ENCODE data around the gene SMIM10L2A. TPM values are rescaled to one million over a fixed set of nuclear protein-coding genes. Genes with fewer than 3 reads are reported as not detected.

The SMIM10L2A gene
- total and polyA plus RNA-seq, 10 of the 15 experiments (the other 5 are each of a cell fraction or from before 2014, with no cell fraction given): 0.02 to 0.05 (median 0.03) TPM; not detected in 7

GRCh38 chrX:135396109-135396508 is 25.6 kb upstream of the SMIM10L2A start (continued):
- TF ChIP-seq ZBTB11 (CRISPR knock-in tag; IDR thresholded peaks at IDR 0.05) (no peak), SIX5 (IDR thresholded peaks at IDR 0.05; ENCODE audit: low read depth, low read length, severe bottlenecking) (no peak)

GRCh38 chrX:135396566-135396965 is 25.2 kb upstream of the SMIM10L2A start:
- ATAC-seq (no peak), DNase-seq (ENCODE audit: low read depth, low spot score) (no peak), FAIRE-seq (no peak)
- intact Hi-C loops (cut with micrococcal nuclease; ENCODE audit: unreplicated experiment) (no loop called here), in situ Hi-C loops (cut with MboI) (no loop called here)
- ChIA-PET RAD21 (ENCODE audit: unreplicated experiment) (no interaction called here), CTCF (no interaction called here), SMC1A (ENCODE audit: uncharacterized antibody, unreplicated experiment) (interaction anchor here (0.6 kb wide), 1 partner anchor 231 kb away, joined by 3 read pairs; no protein-coding TSS in a partner anchor), POLR2A (no interaction called here)
- no peak overlapping the region for H3K27ac ChIP-seq (ENCODE audit: control insufficient read depth, insufficient read depth)
- no peak overlapping the region for H3K4me2 ChIP-seq (ENCODE audit: control insufficient read depth, insufficient read depth)
- no peak overlapping the region for H2AFZ ChIP-seq (ENCODE audit: control insufficient read depth, low read depth, low read length)
- no peak overlapping the region for H3K9ac ChIP-seq (ENCODE audit: control insufficient read depth, insufficient read depth, low read length)
- no peak overlapping the region for H3K4me3 ChIP-seq
- 56% methylated on average over 3 of the region's 3 CpGs for WGBS (ENCODE audit: insufficient coverage, insufficient replicate concordance, low lambda C conversion rate, missing lambda C conversion rate)
- no peaks in the 10 kb centered on the region for H3K79me2 ChIP-seq (ENCODE audit: control insufficient read depth, insufficient read depth, low read length)
- no peaks in the 10 kb centered on the region for H3K4me1 ChIP-seq (ENCODE audit: control insufficient read depth, insufficient read depth, low read length)
- no peaks in the 10 kb centered on the region for H3K9me3 ChIP-seq (replicated peaks; ENCODE audit: control insufficient read depth, insufficient read depth, low read length)
- H3K27me3 ChIP-seq (replicated peaks in 1 of 2; ENCODE audit: control insufficient read depth in 2 of 2, insufficient read depth in 2 of 2, low read length in 1 of 2): no peaks in the 10 kb centered on the region
- no TSS peak for BruUV-seq (replicated peaks)
- H3K36me3 ChIP-seq (ENCODE audit: control insufficient read depth in 2 of 2, insufficient read depth in 2 of 2, low read length in 1 of 2): no peaks in the 10 kb centered on the region
- H4K20me1 ChIP-seq (ENCODE audit: control insufficient read depth, insufficient read depth): no peaks in the 10 kb centered on the region
- no peak for TF ChIP-seq E2F8 (IDR thresholded peaks at IDR 0.05; ENCODE audit: low read depth, partially characterized antibody)
- TF ChIP-seq POU2F2 (IDR thresholded peaks at IDR 0.05; ENCODE audit: borderline replicate concordance, low read depth, low read length): no peak
- no peak for TF ChIP-seq NFYA (IDR thresholded peaks at IDR 0.05; ENCODE audit: borderline replicate concordance, low read depth, low read length)
- no peak for TF ChIP-seq GATAD2B (conservative IDR thresholded peaks at IDR 0.05; ENCODE audit: low read depth)
- no peak for TF ChIP-seq ZBTB33 (IDR thresholded peaks at IDR 0.05)
- TF ChIP-seq ZNF24 (IDR thresholded peaks at IDR 0.05): no peak
- TF ChIP-seq POLR2AphosphoS2 (IDR thresholded peaks at IDR 0.05; ENCODE audit: low read depth, low read length): no peak
- TF ChIP-seq RB1 (IDR thresholded peaks at IDR 0.05; ENCODE audit: borderline replicate concordance): no peak
- no peak for TF ChIP-seq ATF7 (IDR thresholded peaks at IDR 0.05; ENCODE audit: low read depth)
- no peak for TF ChIP-seq NRF1 (conservative IDR thresholded peaks at IDR 0.05; ENCODE audit: low read depth, low read length)
